NK-92 (cell line): ENCODE results near the gene METAP2.

ENCODE experiments used
- DNase-seq: peaks from one replicate; lab custom pipeline; 2025; ENCODE audit not compliant: unreplicated experiment; lab: John Stamatoyannopoulos, UW

METAP2 gene

GRCh38 chr12:95548539-95549391, 74.8 kb downstream of the METAP2 start:
- no peak for DNase-seq

- DNase-seq = no peak
Measured at GRCh38 chr12:95549392-95550084, 75.6 kb downstream of the METAP2 start.

GRCh38 chr12:95551305-95551704, 77.4 kb downstream of the METAP2 start, which contains the start of gene USP44:
TSS of gene USP44 (minus strand) at chr12:95551476. CDS start at chr12:95534256, 17,220 bp downstream.
- DNase-seq = no peak

GRCh38 chr12:95551913-95552516, 78.1 kb downstream of the METAP2 start:
- no peak for DNase-seq

GRCh38 chr12:95553197-95553943, 79.4 kb downstream of the METAP2 start:
- DNase-seq = no peak

GRCh38 chr12:95554532-95555071, 80.7 kb downstream of the METAP2 start:
- DNase-seq = no peak

- no peak for DNase-seq
Measured at GRCh38 chr12:95557625-95558024, 83.7 kb downstream of the METAP2 start.
